GM04504 (cell line): ENCODE measurements around the gene OTUD5.

Experiments
- DNase-seq: peaks from one replicate; pipeline ENCODE4 v3.0.0-alpha.2; 2012; ENCODE audit warnings: low read depth

Gene OTUD5

DNA sequence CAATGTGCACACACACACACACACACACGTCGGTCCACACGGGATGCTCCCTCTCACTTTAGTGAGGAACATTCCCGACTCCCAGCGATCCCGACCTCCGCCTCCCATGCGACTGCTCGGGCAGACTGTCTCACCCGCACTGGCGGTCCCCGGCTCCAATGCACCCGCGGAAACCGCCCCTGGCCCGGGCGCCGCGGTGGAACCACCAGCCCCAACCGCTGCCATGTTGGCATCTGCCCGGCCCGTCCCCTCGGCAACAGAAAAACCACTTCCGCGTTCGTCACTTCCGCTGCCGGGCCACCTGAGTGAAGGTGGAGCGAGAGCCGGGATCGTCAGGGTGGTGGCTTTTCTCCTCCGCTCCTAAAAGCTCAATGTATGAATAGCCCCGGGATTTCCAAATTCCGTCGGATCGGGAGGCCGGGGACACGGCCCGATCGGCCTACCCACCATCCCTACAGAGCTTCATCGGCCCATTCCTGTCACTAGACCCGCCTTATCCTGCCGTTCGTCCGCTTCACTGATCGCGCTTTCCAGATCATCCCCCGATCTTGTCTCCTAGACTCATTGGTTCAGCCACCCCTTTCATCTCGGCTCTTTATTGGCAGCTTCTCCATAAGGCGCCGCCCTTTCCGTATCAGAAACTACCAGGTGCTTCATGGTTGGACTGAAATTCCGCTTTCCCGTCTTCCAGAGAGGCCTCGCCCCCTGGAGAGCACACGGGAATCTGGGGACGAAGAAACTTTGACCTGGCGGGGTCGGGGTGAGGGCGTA lies 45.8 kb downstream of the OTUD5 start, which contains the start of gene SLC35A2:
Gene SLC35A2 (minus strand): TSS at position 235 of the 771 bp plus-strand sequence. CDS start 10 bp downstream, at position 225.
- DNase-seq, result no peak

DNA sequence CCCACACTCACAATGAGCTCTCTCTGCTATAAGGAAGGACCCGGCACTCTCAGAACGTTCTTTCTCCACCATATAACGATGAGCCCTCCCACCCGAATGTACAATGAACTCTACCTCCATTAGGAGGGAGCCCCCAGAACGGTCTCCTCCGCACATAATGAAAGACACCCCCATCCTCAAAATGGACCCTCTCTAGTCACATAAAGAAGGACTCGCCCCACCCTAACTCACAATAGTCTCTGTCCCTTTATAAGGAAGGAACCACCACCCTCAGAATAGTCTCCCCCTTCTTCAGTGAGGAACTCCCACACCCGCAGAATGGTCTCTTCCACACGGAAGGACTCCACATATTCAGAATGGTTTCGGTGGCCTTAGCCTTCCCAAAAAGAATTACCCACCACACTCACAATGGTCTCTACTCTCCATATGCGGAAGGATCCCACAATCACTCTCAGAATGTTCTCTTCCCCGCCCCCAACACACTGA lies 46.4 kb downstream of the OTUD5 start:
- no peak for DNase-seq

DNA sequence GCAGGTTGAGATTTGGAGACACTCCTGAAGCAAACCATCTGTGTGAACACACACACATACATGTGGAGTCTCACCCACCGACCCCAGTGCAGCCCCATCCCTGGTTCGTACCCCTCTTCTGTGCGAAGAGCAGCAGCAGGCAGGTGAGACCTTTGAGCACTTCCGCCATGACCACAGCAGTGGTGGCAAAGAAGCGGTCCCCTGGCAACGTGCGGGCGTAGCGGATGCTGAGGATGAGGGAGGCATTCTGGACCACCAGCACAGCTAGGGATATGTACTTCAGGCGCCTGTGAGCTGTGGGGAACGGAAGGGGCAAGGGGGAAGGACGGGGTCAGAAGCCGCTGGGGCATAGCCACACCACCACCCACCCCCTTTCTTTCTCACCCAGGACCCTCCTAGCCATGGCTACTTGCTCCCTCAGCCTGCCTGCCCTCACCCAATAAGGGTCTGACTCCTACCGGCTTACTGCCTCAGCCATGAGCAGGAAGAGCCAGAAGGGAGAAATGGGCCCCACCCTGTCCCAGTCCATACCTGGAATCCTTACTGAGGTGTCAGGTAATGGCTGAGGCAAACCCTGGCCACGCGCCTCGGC lies 47.6 kb downstream of the OTUD5 start:
- no peak for DNase-seq

DNA sequence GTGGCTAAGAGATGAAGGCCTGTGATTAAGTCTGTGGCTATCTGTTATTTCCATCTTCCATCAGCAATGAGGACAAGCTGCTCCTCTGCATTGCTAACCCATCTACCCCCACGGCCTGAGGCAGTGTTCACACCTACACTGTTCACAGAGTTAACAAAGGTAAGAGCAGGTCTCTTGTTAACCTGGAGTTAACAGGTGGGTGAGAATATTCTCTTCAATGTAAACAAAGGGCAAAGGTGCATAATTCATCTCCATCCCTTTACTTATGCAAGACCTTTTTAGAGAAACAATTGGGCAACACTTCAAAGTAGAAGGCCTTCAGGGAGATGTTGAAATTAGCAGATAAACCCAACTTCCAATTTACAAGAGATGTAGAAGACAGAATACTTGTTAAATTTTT lies 48.8 kb downstream of the OTUD5 start:
- no peak for DNase-seq

DNA sequence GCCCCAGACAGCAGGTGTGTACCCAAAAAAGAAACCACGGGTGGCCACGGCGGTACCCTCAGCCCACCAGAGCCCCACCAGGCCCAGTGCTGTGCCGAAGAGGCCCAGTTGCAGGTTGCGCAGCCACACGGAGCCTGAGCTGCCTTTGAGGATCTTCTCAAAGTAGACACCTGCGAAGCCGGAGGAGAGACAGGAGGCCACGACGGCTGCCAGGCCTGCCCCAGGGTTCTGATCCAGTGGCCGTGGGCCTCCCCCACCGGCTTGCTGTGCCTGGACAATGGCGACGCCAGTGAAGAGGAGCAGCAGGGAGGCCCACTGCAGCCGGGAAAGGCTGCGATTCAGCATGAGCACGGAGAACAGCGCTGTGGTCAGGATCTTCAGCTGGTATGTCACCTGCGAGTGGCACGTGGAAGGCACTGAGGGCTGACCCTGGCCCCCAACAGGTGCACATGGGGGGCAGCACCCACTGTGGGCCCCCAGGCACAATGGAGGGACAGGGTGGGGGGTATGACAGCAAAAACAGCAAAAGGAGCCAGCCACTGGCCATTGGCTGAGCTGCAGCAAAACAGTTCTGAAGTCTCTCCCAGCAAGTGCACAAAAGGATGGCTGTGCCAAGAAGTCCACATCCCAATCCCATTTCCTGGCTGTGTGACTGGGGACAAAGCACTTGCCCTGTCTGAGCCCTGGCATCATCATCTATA lies 52.2 kb downstream of the OTUD5 start:
- DNase-seq, result no peak

DNA sequence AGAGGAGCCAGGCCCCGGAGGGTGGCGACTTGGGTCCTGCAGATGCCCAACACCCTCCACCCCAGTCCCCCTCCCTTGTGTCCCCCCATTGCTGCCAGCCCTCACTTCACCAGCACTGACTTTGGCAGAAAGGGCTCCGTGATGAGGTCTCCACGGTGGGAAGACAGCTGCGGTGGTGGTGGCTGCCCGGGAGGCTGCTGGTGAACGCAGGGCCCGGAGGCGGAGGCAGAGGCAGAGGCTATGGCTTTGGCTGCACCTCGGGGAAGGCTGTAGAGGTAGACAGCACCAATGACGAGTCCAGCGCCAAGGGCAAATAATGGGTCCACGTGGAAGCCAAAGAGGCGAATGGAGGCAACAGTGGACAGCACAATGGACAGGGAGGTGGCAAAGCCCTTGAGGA lies 52.8 kb downstream of the OTUD5 start:
- no peak for DNase-seq

DNA sequence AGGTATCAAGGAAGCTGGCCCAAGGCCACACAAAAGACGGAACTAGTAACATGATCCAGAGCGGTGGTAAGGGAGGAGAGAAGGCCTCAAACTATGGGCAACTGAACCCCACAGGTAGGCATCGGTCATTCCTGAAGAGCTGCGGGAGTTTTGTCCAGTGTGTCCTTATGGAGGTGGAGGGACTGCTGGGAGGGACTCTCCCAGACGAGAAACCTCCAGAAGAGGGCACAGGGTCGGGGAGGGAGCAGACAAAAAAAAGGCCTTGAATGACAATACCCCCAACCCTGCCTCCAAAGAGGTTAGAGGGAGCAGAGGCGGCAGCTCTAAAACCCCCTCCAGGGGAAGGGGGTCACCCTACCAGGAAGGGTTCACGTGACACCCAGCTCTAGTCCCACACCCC lies 53.2 kb downstream of the OTUD5 start:
- no peak for DNase-seq

DNA sequence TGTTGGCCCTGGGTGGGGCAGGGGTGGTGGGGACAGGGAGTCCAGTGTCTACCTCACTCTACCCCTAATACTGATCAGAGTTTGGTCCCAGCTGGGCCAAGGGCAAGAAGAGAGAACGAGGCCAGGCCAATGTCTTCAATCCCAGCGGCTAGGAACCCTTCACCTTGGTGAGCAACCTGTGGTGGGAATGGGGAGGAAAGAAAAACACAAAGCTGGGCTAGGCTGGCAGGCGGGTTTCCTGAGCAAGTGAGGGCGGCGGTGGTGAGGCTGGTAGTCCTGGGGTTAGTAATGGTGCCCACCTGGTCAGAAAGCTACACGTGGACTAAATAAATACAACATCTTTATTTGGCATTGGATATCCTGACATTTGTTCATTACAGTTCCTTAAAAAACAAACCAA lies 54.1 kb downstream of the OTUD5 start:
- no peak for DNase-seq

DNA sequence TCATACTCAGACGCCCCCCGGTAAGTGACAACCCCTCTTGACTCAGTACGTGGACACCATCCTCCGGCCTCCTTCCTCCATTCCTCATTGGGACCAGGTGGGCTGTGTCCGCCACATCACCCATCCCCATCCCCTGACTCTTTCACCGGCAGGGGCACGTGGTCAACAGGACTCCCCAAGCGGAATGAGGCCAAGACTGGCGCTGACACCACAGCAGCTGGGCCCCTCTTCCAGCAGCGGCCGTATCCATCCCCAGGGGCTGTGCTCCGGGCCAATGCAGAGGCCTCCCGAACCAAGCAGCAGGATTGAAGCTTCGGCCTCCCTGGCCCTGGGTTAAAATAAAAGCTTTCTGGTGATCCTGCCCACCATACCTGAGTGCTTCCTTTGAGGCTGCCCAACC lies 54.6 kb downstream of the OTUD5 start:
- no peak for DNase-seq

DNA sequence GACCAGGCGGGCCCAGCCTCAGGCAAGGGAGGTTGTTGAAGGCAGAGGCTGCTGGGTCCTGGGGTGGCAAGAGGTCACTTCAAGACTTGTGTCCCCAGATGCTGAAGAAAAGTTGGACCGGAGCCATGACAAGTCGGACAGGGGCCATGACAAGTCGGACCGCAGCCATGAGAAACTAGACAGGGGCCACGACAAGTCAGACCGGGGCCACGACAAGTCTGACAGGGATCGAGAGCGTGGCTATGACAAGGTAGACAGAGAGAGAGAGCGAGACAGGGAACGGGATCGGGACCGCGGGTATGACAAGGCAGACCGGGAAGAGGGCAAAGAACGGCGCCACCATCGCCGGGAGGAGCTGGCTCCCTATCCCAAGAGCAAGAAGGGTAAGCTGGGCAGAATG lies 55.3 kb downstream of the OTUD5 start:
- DNase-seq, result no peak

DNA sequence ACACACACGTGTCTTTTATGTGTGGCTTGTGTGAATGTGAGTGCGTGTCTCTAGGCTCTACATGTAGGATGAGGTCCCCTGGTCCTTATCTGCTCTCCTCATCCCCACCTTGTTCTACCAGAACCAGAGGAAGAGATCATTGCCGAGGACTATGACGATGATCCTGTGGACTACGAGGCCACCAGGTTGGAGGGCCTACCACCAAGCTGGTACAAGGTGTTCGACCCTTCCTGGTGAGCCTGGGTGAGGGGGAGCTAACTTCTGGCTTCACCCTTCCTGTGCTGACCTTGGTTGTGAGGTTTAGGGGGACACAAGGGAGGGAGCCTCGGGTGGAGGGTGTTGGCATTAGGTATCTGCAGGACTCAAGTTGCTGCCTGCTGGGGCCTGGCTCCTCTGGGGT lies 56.3 kb downstream of the OTUD5 start:
- no peak for DNase-seq

DNA sequence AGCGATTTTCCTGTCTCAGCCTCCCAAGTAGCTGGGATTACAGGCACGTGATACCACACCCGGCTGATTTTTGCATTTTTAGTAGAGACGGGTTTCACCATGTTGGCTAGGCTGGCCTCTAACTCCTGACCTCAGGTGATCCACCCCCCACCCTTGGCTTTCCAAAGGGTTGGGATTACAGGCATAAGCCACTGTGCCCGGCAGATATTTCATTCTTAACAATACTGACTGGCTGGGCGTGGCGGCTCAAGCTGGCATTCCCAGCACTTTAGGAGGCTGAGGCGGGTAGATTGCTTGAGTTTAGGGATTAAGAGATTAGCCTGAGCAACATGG lies 58.4 kb downstream of the OTUD5 start:
- no peak for DNase-seq

DNA sequence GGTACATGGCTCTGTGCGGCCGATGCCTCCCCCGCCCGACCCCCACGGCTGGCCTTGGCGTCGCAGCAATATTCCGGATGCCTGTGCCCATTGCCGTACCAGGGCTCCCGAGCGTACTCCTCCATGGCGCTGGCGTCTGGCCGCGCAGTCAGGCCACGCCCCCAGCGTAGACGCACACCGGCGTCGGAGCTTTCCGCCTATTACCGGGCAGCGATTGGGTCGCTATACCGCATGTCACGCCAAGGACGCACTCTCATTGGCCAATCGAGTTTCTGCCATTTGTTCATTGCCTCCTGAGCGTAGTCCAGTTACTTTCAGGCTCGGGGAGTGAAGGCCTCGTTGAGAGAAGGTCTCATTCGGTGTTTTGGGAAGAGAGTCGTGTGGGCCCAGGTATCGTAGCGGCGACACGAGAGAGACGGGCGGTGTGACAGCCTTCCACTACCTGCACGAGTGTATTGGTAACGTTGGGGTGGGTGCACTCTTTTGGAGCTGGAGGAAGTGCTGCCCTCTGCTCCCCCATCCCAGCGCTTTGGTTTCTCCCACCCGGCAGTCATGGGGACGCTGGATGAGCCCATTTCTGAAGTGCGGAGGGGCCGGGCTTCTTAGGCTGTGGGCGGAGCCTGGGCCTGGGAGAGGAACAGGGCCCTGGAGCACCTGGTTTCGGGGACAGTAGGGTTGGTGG lies 59.6 kb downstream of the OTUD5 start, which contains the start of the genes PQBP1 and TIMM17B:
Gene PQBP1 (plus strand): TSS at position 306 of the 682 bp plus-strand sequence. CDS start 580 bp downstream, outside the sequence.
Gene TIMM17B (minus strand): TSS at position 144 of the 682 bp plus-strand sequence. CDS start 19 bp downstream, at position 125.
- peak; percentile 91 for DNase-seq

DNA sequence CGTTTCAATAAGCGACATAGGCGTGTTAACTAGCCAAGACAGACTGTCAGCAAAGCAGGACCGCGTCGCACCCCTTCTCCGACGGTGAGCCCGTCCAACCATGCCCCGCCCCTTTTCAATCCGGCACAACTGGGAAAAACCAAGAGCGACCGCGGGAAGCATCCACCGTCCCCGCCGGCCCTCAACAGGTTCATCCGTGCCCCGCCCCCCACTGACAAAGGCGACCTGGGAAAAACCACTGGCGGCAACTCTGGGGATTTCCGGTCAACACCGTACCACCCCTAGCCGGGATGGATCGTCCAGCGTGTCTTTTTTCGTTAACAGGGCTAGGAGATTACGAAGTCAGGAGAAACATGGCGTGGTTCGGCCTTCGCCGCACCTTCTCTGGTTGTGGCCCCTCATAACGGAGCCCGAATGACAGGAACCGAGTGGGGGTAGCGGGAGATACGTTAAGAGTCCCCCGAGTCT lies 60.2 kb downstream of the OTUD5 start:
- DNase-seq, result no peak

DNA sequence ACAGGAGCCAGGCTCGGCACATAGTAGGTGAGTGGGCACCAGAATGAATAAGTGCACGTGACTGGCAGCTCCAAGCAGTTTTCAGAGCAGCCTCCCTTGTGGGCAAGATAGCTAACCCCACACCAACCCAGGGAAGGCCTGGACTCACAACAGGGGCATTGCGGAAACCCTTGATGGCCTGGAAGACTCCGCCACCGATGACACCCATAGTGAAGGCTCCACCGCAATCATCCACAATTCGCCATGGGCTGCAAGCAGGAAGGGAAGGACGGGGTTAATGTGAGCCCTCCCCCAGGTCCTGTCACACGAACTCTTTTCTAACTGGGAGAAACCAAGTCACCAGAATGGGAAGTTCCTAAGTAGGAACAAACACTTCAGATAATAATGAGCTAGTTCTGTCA lies 60.8 kb downstream of the OTUD5 start:
- DNase-seq, result no peak

DNA sequence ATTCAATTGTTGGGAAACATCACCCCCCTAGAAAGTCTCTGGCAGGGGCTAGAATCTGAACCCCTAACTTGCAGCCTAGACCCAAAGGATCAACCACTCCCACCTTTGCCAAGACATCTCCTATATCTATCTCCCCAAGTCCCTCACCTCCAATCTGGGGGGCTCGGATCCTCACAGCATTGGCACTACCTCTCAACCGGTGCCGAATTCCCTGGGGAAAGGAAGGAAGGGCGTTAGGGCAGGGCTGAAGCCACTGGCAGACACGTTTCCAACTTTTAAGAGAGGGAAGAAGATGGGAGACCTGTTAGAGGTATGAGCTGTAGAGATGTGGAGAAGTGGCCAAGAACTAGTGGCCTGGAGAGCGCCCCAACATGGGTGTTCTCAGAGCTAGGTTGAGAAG lies 62.5 kb downstream of the OTUD5 start:
- DNase-seq, result no peak

DNA sequence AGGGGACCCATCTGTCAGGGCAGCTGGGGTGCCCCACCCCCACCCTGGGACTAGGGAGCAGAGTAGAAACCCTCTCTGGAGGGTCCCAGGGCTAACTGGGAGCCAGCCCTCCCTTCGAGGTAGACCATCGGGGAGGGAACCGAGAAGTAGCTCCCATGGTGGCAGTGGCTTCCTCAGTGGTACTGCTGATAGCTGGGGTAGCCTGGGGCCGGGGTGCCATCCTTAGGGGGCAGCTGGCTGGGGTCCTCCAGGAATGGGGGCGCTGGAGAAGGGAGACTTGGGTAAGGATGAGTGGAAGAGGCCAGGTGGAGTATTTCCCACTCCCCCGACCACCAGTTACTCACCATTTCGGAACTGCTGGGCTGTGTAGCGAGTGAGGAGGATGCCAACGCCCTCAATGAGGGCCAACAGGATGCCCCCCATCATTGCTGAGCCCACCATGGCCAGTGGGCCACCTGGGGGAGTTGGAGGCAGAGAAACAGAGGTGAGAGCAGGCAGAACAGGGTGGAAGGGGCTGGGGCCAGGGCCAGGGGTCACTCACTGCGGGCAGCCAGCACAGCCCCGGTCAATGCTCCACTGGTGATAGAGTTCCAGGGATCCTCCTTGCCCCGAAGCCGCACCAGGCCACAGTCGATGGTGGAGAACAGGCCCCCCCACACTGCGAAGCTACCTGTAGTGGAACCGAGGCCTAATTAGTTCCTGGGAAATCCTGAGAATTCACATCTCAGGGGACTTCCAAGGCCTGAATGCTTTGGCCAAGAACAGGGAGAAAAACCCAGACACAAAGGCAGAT lies 63.7 kb downstream of the OTUD5 start:
- no peak for DNase-seq

DNA sequence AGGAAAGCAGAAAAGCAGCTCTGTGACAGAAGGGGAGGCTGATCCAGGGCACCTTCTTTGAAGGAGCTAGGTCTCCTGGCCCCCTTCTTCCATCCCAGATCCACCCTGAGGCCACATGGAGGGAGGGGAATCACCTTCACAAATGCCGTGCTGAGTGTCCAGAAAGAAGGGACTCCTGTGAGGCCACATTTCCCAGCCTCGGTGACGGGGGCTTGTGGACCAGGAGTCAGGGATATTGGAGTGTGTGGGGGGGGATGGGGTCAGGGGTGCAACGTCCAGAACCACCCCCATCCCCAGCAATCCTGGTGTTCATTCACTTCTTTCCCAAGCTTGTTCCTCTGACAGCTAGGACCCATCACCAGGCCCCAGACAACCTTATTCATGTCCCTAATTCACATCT lies 64.5 kb downstream of the OTUD5 start:
- no peak for DNase-seq

DNA sequence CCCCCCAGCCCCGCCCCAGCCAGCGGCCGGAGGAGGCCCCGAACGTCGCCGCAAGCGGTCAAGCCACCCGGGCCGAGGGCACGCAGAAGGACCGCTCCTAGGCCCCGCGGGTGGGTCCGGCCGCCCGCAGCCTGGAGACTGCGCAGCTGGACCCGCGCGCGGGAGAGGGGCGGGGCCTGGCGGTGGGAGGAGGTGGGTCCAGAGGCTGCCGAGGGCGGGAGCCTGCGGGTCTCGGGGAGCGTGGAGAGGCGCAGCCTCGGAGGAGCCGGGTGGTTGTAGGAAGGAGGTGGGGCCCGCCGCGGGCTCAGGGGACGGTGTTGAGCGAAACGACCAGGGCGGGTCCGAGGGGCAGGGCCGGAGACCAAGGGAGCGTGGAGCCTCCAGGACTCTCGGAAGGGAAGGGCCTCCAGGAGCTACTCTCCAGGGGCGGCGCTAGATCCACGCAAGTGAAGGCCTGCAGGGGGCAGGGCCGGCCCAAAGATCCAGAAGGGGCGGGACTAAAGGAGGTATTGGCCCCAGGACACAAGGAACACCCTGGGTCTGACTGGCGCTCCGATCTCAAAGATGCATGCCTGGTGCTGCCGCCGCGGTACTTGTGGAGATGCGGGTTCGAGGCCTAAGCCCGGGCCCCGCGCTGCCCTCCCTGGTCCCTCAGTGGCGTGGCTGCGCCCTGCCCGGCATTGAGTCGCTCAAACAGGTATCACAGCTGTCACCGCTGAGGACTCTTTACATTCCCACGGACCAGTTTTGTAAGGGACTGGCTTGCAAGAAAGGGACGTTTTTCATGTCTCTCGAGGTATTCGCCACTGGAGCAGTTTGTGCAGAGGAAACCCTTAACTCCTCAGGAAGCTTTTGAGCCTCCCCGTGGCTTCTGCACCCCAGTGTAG lies 65.8 kb downstream of the OTUD5 start:
- DNase-seq, result peak; percentile 63

DNA sequence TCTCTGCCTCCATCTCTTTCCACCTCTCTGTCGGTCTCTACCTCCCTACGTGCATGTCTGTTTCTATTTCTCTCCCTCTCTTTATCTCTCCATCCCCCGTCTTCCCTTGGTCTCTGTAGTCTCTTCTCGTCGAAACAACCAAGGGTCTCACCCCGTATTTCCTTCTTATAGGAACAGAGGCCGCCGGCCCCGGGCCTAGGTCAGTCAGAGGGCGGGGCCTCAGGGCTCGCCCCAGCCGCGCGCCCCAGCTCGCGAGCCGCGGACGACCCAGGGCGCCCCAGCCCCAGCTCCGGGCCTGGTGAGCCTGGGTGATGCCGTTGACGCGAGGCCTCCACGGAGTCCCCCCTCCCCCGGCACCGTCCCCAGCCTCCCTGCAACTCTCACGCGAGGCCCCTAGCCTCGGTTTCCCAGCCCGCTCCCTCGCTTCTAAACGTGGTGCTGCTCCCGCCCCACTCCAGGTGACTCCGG lies 66.4 kb downstream of the OTUD5 start:
- no peak for DNase-seq
